ENCODE results near the gene C1QA.

The C1QA gene, protein sequence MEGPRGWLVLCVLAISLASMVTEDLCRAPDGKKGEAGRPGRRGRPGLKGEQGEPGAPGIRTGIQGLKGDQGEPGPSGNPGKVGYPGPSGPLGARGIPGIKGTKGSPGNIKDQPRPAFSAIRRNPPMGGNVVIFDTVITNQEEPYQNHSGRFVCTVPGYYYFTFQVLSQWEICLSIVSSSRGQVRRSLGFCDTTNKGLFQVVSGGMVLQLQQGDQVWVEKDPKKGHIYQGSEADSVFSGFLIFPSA

DNA sequence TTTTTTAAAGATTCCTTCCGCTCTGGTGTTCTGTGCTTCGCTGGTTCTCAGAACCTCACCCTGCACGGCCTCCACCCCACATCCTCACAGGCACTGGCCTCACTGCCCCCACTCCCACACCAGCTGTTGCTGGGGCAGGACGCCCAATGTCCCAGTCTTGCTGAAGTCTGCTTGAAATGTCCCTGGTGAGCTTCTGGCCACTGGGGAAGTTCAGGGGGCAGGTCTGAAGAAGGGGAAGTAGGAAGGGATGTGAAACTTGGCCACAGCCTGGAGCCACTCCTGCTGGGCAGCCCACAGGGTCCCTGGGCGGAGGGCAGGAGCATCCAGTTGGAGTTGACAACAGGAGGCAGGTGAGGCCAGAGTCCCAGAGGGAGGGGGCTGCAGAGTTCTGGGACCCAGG is at the start of gene C1QA:
Gene C1QA (plus strand): TSS at position 276 of the 400 bp plus-strand sequence. CDS start 989 bp downstream, outside the sequence.
- no peak for DNase-seq (ENCODE audit: low read depth)

DNA sequence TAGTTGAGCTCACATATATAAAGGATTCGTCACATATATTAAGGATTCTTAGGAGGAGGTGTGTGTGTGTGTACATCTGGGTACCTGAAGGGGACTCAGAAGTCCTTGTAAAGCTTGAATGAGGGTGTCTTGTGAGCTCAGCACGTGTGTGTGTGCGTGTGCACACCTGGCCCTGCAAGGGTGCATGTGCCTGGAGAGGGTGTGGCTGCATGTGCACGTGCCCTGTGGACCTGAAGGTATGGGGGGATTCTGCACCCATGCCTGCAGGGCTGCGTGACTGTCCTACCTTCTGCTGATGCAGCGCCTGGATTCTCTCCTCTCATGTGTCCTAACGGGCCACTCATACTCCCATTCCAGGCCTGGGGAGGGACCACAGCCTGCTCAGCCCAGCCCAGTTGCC is 49.2 kb upstream of the C1QA start:
- DNase-seq (ENCODE audit: low read depth) = no peak

DNA sequence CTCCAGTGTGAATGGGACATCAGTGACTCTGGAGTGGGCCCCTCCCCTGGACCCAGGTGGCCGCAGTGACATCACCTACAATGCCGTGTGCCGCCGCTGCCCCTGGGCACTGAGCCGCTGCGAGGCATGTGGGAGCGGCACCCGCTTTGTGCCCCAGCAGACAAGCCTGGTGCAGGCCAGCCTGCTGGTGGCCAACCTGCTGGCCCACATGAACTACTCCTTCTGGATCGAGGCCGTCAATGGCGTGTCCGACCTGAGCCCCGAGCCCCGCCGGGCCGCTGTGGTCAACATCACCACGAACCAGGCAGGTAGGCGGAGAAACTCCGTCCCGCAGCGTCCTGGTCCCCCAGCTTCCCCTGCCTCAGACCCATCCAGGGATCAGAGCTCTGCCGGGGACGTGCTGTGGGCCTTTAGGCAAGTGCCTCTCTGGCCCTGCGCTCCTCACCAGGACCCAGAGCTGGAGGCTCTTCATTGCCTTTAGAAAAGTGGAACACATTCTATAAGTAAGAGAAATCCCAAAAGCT is 47.5 kb upstream of the C1QA start:
- DNase-seq (ENCODE audit: low read depth) = no peak

DNA sequence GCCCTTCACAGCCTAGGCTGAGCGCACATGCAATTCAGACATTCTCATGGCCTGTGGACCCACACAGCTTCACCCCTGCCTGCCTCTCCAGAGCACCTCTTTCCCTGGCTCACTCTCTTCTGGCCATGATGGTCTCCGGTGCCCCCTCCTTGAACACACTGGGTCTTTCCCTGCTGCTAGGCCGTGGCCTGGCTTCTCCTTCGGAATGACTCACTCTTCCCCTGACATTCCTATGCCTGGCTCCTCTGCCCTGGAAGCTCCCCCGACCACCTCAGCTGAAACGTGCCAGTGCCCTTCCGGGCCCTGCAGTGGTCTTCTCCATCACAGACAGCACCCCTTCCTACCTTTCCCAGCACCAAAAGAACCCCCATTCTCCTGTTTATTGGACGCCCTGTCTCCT is 44.9 kb upstream of the C1QA start:
- no peak for DNase-seq (ENCODE audit: low read depth)

DNA sequence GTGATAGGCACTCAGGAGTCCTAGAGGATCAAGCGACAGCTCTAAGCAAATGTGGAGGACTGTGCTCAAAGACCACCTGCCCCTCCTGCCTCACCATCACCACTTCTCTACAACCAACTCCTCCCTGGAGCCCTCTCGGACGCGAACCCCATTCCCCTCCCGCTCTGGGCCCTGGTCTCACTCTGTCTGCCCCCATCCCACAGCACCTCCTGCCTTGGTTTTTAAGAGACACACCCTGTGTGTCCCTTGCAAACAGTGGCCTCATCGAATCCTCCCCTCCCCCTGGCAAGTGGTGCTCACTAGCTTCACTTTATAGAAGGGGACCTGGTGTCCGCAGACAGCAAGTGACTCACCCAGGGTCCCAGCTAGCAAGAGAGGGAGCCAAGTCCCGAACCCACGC is 44.4 kb upstream of the C1QA start:
- no peak for DNase-seq (ENCODE audit: low read depth)

DNA sequence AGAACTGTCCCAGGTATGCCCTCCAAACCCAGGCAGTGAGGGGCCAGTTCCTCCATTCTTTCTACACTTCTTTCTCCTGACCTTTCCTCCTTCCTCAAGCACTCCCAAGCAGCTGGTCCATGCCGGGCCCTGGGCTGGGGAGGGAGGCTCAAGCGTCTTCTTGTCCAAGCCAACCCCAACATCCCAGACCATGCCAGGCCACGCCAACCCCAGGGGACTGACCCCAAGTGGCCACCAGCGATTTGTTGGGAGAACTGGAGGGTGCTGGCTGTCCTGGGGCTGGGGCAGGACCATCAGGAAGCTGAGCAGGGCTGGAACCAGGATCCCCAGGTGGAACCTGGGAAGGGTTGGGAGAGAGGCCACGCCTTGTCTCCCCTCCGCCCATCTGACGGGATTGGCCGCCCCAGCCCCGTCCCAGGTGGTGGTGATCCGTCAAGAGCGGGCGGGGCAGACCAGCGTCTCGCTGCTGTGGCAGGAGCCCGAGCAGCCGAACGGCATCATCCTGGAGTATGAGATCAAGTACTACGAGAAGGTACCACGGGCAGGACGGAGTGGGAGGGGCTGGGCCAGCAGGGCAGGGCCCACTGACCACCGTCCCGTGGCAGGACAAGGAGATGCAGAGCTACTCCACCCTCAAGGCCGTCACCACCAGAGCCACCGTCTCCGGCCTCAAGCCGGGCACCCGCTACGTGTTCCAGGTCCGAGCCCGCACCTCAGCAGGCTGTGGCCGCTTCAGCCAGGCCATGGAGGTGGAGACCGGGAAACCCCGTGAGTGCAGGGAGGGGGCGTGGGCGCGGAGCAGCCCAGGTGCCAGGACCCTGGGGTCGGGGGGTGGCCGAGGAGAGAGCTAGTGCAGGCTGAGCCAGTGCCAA is 43.3 kb upstream of the C1QA start:
- no peak for DNase-seq (ENCODE audit: low read depth)

DNA sequence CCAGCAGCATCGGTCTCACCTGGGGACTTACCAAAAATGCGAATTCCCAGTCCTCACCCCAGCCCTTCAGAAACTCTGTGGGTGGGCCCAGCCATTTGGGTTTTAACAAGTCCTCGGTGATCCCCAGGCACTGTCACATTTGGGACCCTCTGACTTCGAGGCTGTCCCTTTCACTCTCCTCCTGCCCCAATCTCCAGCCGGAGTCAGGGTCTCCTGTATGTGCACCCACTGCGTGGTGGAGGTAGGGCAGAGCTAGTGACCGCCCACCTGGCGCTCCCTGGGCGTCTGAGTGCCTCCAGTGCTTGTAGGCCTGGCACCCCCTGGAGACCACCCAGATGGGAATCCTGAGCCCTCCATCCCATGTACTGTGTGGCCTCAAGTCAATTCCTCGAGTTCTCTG is 42.0 kb upstream of the C1QA start:
- no peak for DNase-seq (ENCODE audit: low read depth)

DNA sequence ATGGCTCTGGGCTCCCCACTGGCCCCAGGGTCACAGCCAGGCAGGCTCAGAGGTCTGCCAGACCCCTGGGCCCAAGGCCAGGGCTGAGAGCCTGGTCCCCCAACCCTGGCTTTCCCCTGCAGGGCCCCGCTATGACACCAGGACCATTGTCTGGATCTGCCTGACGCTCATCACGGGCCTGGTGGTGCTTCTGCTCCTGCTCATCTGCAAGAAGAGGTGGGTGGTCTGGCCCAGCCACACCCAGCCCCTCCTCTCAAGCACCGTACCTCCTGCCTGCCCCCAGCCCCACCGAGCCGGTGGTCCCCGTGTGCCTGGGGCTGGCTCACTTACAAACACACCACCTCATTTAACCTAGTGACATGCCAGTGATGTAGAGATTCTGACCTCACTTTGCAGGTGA is 41.3 kb upstream of the C1QA start:
- no peak for DNase-seq (ENCODE audit: low read depth)

DNA sequence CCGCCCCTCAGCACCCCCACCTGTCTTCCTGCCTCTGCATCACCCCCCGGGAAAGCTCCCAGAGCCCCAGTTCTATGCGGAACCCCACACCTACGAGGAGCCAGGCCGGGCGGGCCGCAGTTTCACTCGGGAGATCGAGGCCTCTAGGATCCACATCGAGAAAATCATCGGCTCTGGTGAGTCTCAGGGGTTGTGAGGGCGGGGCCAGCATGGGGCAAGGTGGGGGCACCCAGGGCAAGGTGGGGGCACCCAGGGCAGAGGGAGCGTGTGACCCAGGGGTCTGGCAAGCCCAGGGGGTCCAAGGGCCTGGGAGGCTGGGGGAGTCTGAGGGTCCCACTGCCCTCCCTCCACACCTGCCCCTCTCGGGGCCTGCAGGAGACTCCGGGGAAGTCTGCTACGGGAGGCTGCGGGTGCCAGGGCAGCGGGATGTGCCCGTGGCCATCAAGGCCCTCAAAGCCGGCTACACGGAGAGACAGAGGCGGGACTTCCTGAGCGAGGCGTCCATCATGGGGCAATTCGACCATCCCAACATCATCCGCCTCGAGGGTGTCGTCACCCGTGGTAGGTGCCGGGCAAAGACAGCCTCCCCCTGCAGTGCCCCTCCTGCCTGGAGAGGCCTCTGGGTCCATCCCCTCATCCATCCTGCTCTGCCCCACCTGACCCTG is 39.0 kb upstream of the C1QA start:
- no peak for DNase-seq (ENCODE audit: low read depth)

DNA sequence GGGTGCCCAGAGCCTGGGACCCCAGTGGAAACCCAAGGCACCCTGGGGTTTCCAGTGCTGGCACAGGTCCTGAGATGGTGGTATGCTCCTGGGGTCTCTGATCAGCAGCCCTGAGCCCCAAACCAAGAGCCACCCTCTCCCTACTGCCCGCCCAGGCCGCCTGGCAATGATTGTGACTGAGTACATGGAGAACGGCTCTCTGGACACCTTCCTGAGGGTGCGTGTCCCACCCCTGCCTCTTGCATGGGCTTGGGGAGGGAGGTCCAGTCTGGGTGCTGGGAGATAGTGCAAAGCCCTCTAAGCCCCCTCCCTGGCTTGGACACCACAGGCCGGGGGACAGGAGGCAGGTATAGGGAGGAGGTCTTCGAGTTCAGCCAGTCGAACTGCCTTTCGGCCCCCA is 38.4 kb upstream of the C1QA start:
- no peak for DNase-seq (ENCODE audit: low read depth)

DNA sequence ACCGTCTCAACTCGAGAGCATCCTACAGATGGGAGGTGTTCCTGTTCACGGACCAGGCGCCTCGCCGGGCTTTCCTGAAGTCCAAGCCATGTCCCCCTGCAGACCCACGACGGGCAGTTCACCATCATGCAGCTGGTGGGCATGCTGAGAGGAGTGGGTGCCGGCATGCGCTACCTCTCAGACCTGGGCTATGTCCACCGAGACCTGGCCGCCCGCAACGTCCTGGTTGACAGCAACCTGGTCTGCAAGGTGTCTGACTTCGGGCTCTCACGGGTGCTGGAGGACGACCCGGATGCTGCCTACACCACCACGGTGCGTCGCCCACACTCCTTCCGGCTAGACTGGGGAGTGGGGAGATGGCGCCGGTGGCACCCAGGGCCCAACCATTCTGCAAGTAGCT is 37.7 kb upstream of the C1QA start:
- DNase-seq (ENCODE audit: low read depth) = no peak

DNA sequence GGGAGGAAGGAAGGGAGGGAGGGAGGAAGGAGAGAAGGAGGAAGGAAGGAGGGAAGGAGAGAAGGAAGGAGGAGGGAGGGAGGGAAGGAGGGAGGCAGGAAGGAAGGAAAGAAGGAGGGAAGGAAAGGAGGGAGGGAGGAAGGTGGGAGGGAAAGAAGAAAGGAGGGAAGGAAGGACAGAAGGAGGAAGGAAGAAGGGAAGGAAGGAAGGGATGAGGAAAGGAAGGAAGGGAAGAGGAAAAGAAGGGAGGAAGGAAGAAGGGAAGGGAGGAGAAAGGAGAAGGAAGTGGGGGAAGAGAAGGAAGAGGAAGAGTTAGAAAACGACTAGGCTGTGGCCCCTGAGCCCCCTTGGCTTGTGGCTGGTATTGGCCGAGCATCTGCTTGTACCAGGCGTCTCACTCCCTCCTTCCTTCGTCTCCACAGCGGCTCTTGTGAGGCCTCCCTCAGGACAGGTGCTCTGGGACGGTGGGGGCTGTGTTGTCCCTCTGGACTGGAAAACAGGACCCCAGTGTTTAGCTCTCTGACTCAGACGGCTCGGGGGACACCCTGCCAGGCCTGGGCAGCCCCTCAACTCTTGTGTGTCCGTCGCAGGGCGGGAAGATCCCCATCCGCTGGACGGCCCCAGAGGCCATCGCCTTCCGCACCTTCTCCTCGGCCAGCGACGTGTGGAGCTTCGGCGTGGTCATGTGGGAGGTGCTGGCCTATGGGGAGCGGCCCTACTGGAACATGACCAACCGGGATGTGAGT is 36.2 kb upstream of the C1QA start:
- no peak for DNase-seq (ENCODE audit: low read depth)

DNA sequence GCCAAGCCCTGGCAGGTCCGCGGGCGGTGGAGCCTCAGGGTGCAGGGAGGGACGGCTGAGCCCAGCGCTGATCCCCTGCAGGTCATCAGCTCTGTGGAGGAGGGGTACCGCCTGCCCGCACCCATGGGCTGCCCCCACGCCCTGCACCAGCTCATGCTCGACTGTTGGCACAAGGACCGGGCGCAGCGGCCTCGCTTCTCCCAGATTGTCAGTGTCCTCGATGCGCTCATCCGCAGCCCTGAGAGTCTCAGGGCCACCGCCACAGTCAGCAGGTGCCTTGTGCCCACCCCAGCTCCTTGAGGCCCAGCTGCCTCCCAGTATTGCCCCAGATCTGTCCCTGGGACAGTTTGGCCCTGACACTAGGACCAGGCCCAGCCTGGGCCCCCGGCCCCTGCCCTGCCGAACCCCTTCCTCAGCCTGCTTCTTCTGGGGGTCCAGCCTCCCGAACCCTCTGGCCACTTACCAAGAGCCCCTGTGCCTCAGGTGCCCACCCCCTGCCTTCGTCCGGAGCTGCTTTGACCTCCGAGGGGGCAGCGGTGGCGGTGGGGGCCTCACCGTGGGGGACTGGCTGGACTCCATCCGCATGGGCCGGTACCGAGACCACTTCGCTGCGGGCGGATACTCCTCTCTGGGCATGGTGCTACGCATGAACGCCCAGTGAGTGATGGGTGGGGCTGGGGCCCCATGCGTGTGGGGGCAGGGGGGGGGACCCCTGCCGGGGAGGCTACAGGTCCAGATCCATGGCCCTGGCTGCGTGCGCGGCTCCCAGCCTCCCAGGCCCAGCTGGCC is 35.4 kb upstream of the C1QA start:
- no peak for DNase-seq (ENCODE audit: low read depth)

DNA sequence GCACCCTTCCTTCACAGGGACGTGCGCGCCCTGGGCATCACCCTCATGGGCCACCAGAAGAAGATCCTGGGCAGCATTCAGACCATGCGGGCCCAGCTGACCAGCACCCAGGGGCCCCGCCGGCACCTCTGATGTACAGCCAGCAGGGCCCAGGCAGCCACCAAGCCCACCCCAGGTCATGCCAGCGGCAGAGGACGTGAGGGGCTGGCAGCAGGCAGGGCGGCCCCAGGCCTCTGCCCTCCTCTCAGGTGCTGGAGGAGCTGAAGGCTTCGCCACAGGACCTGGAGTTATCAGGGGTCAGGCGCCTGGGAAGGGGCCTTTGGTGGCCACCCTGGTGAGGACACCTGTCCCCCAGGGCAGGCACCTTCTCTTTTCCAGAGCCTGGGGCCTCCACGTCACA is 34.8 kb upstream of the C1QA start:
- no peak for DNase-seq (ENCODE audit: low read depth)

DNA sequence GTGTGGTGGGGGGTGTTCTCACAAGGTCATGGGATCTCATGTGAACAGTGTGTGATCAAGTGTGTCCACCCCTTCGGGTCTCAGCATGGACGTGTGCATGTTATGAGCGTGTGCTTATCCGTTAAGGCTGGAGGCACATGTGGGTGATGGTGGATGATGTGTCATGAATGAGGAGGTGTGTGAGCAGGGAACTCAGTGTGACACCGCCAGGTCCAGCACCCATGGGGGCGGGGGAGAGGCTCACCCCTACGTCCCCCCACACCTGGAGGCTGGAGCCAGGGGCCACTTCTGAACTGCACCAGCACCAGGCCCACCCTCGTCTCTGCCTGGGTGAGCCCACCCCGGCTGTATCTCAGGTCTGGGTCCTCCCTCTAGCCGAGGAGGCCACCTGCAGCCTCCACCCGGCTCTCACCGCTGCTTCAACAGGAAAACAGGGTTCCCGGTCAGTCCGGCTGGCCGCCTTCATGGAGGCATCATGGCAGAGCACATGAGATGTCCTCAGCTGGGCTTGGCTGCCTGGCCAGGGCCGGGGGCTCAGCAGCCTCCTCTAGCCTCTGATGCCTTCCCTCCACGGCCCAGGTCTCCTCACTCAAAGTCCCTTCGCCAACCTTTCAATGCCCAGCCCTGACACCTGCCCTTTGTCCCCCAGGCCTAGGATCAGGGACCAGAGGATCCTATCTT is 34.2 kb upstream of the C1QA start:
- no peak for DNase-seq (ENCODE audit: low read depth)

DNA sequence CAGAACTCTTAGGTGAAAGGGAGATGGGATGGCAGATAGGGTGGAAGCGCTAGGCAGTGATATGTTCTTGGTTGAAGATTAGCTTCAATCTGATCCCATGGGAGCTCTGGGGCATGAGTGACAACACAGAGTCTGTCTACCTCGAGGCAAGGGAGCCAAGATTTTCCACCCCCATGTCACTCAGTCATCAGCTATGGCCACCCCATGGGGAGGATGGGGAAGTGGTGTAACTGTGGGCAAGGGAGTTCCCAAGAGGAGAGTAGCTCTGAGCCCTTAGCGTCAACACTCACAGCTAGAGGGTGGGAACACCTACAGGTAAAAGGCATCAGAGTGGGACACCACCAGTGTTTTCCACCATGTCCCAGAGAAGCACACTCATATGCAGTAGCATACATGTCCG is 30.3 kb upstream of the C1QA start:
- DNase-seq (ENCODE audit: low read depth) = no peak

DNA sequence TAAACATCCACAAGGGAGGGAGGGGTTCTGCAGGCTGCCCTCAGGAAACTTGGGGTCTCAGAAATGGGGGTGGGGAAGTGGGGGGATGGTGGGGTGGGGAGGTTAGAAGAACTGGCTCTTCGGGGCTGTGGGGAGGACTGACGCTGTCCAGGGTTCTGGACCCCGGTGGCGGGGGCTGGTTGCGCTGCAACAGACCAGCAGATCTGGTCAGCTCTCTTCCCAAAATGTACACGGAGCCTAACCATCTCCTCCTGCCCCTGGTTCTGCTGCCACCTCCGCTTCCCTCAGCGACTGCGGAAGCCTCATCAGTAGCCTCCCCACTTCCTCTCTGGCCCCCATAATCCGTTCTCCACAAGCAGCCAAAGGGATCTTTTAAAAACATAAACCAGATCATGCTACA is 29.3 kb upstream of the C1QA start:
- no peak for DNase-seq (ENCODE audit: low read depth)

DNA sequence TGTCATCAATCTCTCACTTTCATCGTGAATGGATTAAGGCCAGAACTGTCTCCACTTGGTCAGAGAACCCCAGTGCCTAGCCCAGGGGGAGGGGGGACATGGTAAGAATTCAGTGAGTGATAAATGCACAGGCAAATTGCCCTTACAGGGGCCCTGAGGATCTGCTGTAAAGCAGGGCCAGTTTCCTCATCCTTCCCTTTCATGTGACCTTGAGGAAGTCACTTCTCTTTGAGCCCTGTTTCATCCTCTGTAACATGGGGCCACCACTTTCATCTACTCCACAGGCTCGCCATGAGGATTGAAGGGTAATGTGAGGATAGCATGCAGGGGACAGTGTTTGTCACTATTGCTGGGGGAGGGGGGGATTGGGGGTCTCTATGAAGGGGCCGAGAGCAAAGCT is 28.1 kb upstream of the C1QA start:
- DNase-seq (ENCODE audit: low read depth) = no peak

DNA sequence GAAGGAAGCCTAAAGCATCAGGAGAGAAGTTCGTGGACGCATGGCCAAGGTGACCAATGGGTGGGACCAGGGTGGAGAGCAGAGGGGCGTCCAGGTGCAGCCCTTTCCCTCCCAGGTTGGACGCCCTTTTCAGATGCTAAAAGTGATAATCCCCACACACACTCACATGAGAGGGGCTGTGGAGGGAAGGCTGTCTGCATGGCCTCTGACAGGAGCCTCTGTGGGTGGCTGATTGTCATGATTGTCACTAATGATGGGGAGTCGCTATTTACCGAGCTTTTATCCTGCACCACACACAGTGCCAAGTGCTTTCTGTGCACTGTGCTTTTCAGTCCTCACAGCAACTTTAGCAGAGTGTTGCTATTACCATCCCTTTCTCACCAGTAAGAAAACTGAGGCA is 27.1 kb upstream of the C1QA start:
- DNase-seq (ENCODE audit: low read depth) = no peak

DNA sequence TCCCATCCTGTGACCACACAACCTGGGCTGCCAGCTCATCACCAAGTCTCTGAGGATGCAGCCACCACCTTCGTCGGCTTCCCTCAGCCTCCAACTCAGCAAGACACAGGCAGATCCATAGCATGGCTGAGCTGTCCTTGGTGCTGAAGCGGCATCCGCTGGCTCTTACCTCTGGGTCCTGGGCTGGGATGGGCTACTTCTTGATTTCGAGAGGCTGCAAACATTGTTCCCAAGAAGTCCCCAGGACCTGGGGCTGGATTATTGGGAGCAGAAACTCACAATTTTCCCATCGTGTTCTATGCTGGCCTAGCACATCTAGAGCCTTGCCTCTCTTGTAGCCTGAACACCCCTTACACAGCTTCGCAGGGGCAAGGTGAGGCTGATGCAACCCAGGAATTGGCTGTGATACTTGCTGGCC is 24.9 kb upstream of the C1QA start:
- peak; percentile 50 for DNase-seq (ENCODE audit: low read depth)
